ENCODE measurements around the gene GAL3ST2.

Gene GAL3ST2

GRCh38 chr2:241796209-241796608 is 19.6 kb downstream of the GAL3ST2 start:
- Histone ChIP-seq H3K27ac (no peak overlapping the region), H3K36me3 (no peaks in the 10 kb centered on the region), H3K4me3 (ENCODE audit: low read depth in 1 of 2, low read length in 1 of 2) (no peak overlapping the region), H3K27me3 (peaks cover 2% of the 10 kb centered on the region), H3K9me3 (no peaks in the 10 kb centered on the region), H3K4me1 (ENCODE audit: control insufficient read depth in 1 of 2, insufficient read depth in 1 of 2, low read depth in 1 of 2, low read length in 1 of 2) (no peaks in the 10 kb centered on the region)
- TF ChIP-seq CTCF (IDR thresholded peaks at IDR 0.05) = no peak

GRCh38 chr2:241796610-241797138 is 20.1 kb downstream of the GAL3ST2 start:
- Histone ChIP-seq H3K27me3 (peaks cover 4% of the 10 kb centered on the region), H3K4me3 (ENCODE audit: low read depth in 1 of 2, low read length in 1 of 2) (no peak overlapping the region), H3K9me3 (no peaks in the 10 kb centered on the region), H3K27ac (no peak overlapping the region), H3K36me3 (no peaks in the 10 kb centered on the region), H3K4me1 (ENCODE audit: control insufficient read depth in 1 of 2, insufficient read depth in 1 of 2, low read depth in 1 of 2, low read length in 1 of 2) (no peaks in the 10 kb centered on the region)
- no peak for TF ChIP-seq CTCF (IDR thresholded peaks at IDR 0.05)

DNA sequence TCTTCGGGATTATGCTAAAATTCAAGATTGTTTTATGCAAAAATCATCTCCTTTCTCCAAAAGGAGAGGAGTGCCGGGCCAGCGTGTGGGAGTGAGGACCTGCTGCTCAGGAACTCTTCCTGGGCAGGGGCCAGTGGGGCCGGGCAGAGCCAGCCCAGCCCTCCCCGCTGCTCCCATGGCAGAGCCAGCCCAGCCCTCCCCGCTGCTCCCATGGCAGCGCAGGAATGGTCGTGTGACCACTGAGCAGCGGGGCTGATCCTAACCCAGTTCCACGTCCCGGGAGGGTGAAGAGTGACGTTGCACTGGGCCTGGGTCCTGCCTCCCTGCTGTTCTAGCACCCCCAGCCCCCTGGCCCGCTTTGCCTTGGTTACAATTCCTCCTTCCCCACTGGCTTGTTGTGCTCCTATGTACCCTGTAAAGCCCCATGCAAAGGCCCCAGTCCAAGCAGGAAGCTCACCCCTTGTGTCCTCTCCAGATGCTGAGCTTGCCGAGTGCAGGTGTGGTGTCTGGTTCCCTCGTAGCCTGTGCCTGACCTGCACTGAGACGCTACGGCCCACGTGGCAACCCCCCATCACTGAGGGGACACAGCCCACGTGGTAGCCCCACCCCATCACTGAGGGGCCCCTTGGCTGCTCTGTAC is 20.9 kb downstream of the GAL3ST2 start:
- H3K27me3 ChIP-seq = peaks cover 12% of the 10 kb centered on the region
- TF ChIP-seq CTCF (IDR thresholded peaks at IDR 0.05) = no peak
- no peaks in the 10 kb centered on the region for H3K36me3 ChIP-seq

GRCh38 chr2:241798081-241798630 is 21.5 kb downstream of the GAL3ST2 start:
- H3K4me3 ChIP-seq (ENCODE audit: low read depth in 1 of 2, low read length in 1 of 2) = no peak overlapping the region
- no peak overlapping the region for H3K27ac ChIP-seq
- H3K27me3 ChIP-seq = peaks cover 18% of the 10 kb centered on the region

More for the DNA sequence above, 20.9 kb downstream of the GAL3ST2 start:
- Histone ChIP-seq H3K4me1 (ENCODE audit: control insufficient read depth in 1 of 2, insufficient read depth in 1 of 2, low read depth in 1 of 2, low read length in 1 of 2) (no peaks in the 10 kb centered on the region), H3K27ac (no peak overlapping the region), H3K9me3 (no peaks in the 10 kb centered on the region), H3K4me3 (ENCODE audit: low read depth in 1 of 2, low read length in 1 of 2) (no peak overlapping the region)

More at GRCh38 chr2:241798081-241798630, 21.5 kb downstream of the GAL3ST2 start:
- no peaks in the 10 kb centered on the region for H3K36me3 ChIP-seq
- no peaks in the 10 kb centered on the region for H3K9me3 ChIP-seq
- no peaks in the 10 kb centered on the region for H3K4me1 ChIP-seq (ENCODE audit: control insufficient read depth in 1 of 2, insufficient read depth in 1 of 2, low read depth in 1 of 2, low read length in 1 of 2)
- no peak for TF ChIP-seq CTCF (IDR thresholded peaks at IDR 0.05)

All from neutrophil (primary cell).